Vagina (tissue), 2 donors: ENCODE measurements around the gene PCGF3.

Source experiments
- POLR2A ChIP-seq, 2 donors: fragments of 450-650 bp; IDR thresholded peaks; one replicate each; pipeline ENCODE4 v1.6.1; 2017; ENCODE audit warnings: antibody characterized with exemption in 2 of 2, mild to moderate bottlenecking in 2 of 2, moderate library complexity in 2 of 2
- TF ChIP-seq, protein P1 (sequence below), 3 experiments: fragments of 450-650 bp in 2 of 3; fragments of 200-600 bp in 1 of 3; sonication (generic) in 1 of 3; IDR thresholded peaks; one replicate each; pipeline ENCODE4 v1.5.1; 2017 to 2019; ENCODE audit warnings: antibody characterized with exemption in 3 of 3, mild to moderate bottlenecking in 2 of 3, moderate library complexity in 2 of 3

DNA sequence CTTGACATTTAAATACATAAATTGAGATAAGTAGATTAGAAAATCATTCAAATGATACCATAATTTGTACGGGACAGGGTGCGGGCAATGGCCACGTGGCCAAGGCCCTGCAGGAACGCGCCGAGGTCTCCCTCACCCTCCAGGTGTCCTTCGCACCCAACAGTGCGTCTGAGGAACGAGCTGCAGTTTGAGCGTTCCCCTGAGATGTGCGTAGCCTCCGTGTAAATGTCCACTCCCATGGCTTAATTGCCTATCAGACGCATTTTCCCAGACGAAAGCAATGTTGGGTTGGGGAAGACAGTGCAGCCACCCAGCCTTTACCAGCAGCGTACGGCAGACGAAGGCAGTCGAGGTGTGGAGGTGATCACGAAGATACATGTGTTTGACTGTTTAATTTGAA lies 63.9 kb downstream of the PCGF3 start:
- TF ChIP-seq POLR2A (IDR thresholded peaks at IDR 0.05) = no peak
- TF ChIP-seq, protein P1, sequence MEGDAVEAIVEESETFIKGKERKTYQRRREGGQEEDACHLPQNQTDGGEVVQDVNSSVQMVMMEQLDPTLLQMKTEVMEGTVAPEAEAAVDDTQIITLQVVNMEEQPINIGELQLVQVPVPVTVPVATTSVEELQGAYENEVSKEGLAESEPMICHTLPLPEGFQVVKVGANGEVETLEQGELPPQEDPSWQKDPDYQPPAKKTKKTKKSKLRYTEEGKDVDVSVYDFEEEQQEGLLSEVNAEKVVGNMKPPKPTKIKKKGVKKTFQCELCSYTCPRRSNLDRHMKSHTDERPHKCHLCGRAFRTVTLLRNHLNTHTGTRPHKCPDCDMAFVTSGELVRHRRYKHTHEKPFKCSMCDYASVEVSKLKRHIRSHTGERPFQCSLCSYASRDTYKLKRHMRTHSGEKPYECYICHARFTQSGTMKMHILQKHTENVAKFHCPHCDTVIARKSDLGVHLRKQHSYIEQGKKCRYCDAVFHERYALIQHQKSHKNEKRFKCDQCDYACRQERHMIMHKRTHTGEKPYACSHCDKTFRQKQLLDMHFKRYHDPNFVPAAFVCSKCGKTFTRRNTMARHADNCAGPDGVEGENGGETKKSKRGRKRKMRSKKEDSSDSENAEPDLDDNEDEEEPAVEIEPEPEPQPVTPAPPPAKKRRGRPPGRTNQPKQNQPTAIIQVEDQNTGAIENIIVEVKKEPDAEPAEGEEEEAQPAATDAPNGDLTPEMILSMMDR (IDR thresholded peaks at IDR 0.05) = no peak
